Uterus (tissue), 2 donors: ENCODE results near the gene PRKN.

Source experiments
- CTCF ChIP-seq, 4 experiments: fragments of 200-600 bp in 2 of 4; fragments of 450-650 bp in 2 of 4; sonication (generic) in 2 of 4; IDR thresholded peaks; one replicate each; pipeline ENCODE4 v1.5.1; 2016 to 2019; ENCODE audit warnings: antibody characterized with exemption in 4 of 4, mild to moderate bottlenecking in 2 of 4, moderate library complexity in 1 of 4
- POLR2A ChIP-seq, 2 donors: fragments of 450-650 bp; IDR thresholded peaks; one replicate each; pipeline ENCODE4 v1.6.1; 2016; ENCODE audit warnings: antibody characterized with exemption in 2 of 2, mild to moderate bottlenecking in 1 of 2, moderate library complexity in 1 of 2

GRCh38 chr6:162697872-162698403 is 29.6 kb downstream of the PRKN start:
- no peak for TF ChIP-seq CTCF (IDR thresholded peaks at IDR 0.05)
- no peak for TF ChIP-seq POLR2A (IDR thresholded peaks at IDR 0.05)
